AG04449 (cell line): Measurements from ENCODE around the gene SORL1.

Experiments used
- CTCF ChIA-PET: fragments of 350-600 bp; formaldehyde crosslinking; extraction: SDS; loops from one replicate; lab custom pipeline; 2021; ENCODE audit warnings: antibody characterized with exemption; lab: Yijun Ruan, JAX
- POLR2A ChIA-PET: fragments of 400-600, 350-600 bp; formaldehyde crosslinking; extraction: SDS; loops from one replicate; lab custom pipeline; 2020; ENCODE audit warnings: antibody characterized with exemption, inconsistent platforms; lab: Yijun Ruan, JAX
- DNase-seq: peaks from one replicate; pipeline ENCODE4 v3.0.0-alpha.2; 2010; ENCODE audit warnings: low read depth, low spot score
- H3K4me3 ChIP-seq: 2 replicates; pipeline ENCODE4 v1.5.1; 2011; ENCODE audit warnings: low read depth, mild to moderate bottlenecking, control low read depth, low read length
- TF ChIP-seq, protein P1 (sequence below): IDR thresholded peaks from one replicate; pipeline ENCODE4 v1.5.1; 2011; ENCODE audit warnings: mild to moderate bottlenecking, moderate library complexity, low read length, control low read depth, inconsistent platforms; ENCODE audit not compliant: insufficient read depth; ENCODE audit errors: missing control alignments

SORL1 gene

DNA sequence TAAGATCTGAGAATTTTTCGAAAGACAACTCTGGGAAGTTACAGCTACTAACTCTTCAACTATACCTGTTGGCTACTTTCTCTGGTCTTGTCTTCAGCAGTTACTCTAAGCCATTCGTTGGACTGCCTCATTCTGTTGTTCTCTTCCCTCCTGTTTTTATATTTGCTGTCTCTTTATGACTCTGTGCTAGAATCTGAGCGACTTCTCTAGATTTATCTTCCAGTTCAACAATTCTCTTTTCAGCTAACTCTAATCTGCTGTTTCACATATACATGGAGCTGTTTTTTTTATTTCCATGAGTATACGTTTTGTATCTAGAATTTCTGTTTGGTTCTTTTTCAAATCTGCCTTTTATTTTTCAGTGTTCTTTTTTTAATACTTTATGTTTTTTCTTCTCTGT lies 128.0 kb downstream of the SORL1 start:
- TF ChIP-seq, protein P1, sequence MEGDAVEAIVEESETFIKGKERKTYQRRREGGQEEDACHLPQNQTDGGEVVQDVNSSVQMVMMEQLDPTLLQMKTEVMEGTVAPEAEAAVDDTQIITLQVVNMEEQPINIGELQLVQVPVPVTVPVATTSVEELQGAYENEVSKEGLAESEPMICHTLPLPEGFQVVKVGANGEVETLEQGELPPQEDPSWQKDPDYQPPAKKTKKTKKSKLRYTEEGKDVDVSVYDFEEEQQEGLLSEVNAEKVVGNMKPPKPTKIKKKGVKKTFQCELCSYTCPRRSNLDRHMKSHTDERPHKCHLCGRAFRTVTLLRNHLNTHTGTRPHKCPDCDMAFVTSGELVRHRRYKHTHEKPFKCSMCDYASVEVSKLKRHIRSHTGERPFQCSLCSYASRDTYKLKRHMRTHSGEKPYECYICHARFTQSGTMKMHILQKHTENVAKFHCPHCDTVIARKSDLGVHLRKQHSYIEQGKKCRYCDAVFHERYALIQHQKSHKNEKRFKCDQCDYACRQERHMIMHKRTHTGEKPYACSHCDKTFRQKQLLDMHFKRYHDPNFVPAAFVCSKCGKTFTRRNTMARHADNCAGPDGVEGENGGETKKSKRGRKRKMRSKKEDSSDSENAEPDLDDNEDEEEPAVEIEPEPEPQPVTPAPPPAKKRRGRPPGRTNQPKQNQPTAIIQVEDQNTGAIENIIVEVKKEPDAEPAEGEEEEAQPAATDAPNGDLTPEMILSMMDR, result no peak
- POLR2A ChIA-PET, result no interaction called here
- no peak for DNase-seq
- CTCF ChIA-PET, result interaction anchor here (0.7 to 2.3 kb wide), 2 partner anchors 70 to 260 kb away, joined by 3 to 6 read pairs; no protein-coding TSS in a partner anchor
- H3K4me3 ChIP-seq, result no peak overlapping the region

DNA sequence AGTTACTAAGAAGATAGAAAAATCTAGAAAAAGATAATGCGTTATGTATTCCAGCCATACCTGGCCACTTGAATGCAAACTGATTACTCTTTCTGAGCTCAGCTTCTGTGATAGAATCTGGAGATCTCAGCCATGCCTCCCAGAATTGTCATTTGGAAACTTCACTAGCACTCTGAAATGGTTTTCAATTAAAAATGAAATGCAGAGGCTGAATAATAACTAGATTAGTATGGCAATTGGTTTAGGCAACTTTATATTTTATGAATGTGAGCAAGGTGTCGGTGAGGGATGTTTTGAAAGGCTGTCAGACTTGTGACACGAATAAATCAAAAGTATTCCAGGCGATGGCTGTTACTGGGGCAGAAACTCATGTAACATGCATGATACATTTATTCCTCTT lies 129.5 kb downstream of the SORL1 start:
- CTCF ChIA-PET, result interaction anchor here (1.1 to 2.3 kb wide), 3 partner anchors 10 to 262 kb away, joined by 3 to 16 read pairs (median 6); no protein-coding TSS in a partner anchor
- POLR2A ChIA-PET, result no interaction called here
- TF ChIP-seq, protein P1, result no peak
- DNase-seq, result no peak
- no peak overlapping the region for H3K4me3 ChIP-seq

DNA sequence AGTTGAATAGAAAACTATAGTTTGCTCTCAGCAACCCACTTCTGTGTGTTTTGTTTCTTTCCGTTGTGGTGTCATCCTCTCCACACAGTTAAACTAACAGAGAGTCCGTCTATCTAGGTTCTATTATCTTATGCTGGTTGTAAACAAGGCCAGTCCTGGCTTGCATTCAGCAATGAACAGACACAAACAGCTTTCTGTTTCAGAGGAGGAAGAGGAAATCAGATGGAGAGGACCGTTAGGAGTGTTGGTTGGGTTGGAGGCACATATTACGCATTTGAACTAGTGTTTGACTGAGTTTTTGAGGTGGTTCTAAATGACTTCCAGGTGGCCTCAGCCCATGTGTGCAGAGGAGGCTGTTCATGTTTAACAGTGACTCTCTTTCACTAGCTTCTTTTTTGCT lies 130.2 kb downstream of the SORL1 start:
- TF ChIP-seq, protein P1, result no peak
- no peak for DNase-seq
- no peak overlapping the region for H3K4me3 ChIP-seq
- POLR2A ChIA-PET, result no interaction called here
- CTCF ChIA-PET, result interaction anchor here (1.1 to 2.3 kb wide), 2 partner anchors 9 to 11 kb away, joined by 3 to 16 read pairs; no protein-coding TSS in a partner anchor

DNA sequence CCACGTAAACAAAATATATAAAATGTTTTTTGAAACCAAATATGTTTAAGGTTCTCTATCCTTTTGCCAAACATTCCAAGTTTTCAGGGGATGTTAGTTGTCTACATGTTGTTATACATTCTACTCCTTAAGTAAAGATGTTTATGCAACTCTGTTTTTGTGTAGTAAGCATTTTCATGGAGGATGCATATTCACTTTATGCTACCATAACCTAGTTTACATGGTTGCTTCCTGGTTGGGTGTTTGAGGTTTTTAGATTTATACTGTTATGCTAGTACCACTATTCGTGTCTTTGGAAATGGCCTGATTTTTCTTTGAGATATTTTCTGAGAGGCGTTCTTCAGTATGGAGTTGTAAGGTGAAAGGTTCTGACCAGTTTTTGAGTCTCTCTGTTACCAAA lies 131.7 kb downstream of the SORL1 start:
- no peak for DNase-seq
- H3K4me3 ChIP-seq, result no peak overlapping the region
- ChIA-PET POLR2A (no interaction called here), CTCF (no interaction called here)
- TF ChIP-seq, protein P1, result no peak

DNA sequence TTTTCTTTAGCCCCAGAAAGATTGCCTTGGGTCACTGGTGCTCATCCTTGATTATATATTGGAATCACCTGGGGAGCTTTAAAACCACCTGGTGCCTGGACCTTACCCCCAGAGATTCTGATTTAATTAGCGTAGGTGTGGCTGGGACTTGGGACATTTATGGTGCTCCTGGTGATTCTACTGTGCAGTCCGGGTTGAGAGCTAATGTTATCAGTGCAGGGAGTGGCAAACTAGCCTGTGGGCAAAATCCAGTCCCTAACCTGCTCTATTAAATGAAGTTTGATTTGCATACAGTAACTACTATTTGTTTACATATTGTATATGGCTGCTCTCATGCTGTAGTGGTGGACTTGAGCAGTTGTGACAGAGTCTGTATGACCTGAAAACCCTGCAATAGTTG lies 134.6 kb downstream of the SORL1 start:
- H3K4me3 ChIP-seq, result no peak overlapping the region
- TF ChIP-seq, protein P1, result no peak
- CTCF ChIA-PET, result no interaction called here
- no peak for DNase-seq
- POLR2A ChIA-PET, result no interaction called here

DNA sequence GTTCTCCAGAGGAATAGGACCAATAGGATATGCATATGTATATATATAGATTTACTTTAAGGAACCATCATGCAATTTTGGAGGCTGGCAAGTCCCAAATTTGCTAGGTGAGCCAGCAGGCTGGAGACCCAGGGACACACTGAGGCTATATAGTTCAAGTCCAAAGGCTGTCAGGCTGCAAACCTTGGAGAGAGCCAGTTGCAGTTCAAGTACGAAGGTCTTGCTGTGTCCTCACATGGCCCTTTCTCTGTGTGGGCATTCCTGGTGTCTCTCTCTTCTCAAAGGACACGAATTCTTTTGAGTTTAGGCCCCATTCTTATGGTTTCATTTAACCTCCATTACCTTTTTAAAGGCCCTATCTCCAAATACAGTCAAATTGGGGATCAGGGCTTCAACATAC lies 135.1 kb downstream of the SORL1 start:
- ChIA-PET CTCF (interaction anchor here (1.3 kb wide), 1 partner anchor 341 kb away, joined by 5 read pairs; no protein-coding TSS in a partner anchor), POLR2A (no interaction called here)
- TF ChIP-seq, protein P1, result no peak

More for the DNA sequence above, 135.1 kb downstream of the SORL1 start:
- no peak overlapping the region for H3K4me3 ChIP-seq
- no peak for DNase-seq
